ENCODE measurements around the gene SYT8.

The SYT8 gene

GRCh38 chr11:1832920-1833295 lies 1.9 kb upstream of the SYT8 start:
- DNase-seq (ENCODE audit: low read depth), result no peak
- TF ChIP-seq CTCF (IDR thresholded peaks at IDR 0.05; ENCODE audit: insufficient read depth, low read depth, low read length, missing control alignments), result no peak
- no peak overlapping the region for H3K4me3 ChIP-seq (ENCODE audit: low read depth, low read length)

- no peak for DNase-seq (ENCODE audit: low read depth)
- TF ChIP-seq CTCF (IDR thresholded peaks at IDR 0.05; ENCODE audit: insufficient read depth, low read depth, low read length, missing control alignments), result no peak
- H3K4me3 ChIP-seq (ENCODE audit: low read depth, low read length), result no peak overlapping the region
These were observed 654 bp upstream of the SYT8 start for GRCh38 chr11:1834062-1834610.

- no peak for TF ChIP-seq CTCF (IDR thresholded peaks at IDR 0.05; ENCODE audit: insufficient read depth, low read depth, low read length, missing control alignments)
- no peak for DNase-seq (ENCODE audit: low read depth)
- H3K4me3 ChIP-seq (ENCODE audit: low read depth, low read length), result no peak overlapping the region
These were observed 851 bp downstream of the SYT8 start for GRCh38 chr11:1835671-1836010.

- no peak for TF ChIP-seq CTCF (IDR thresholded peaks at IDR 0.05; ENCODE audit: insufficient read depth, low read depth, low read length, missing control alignments)
- no peak for DNase-seq (ENCODE audit: low read depth)
- no peak overlapping the region for H3K4me3 ChIP-seq (ENCODE audit: low read depth, low read length)
These were observed 1.5 kb downstream of the SYT8 start for GRCh38 chr11:1836011-1836945.

- H3K4me3 ChIP-seq (ENCODE audit: low read depth, low read length), result no peak overlapping the region
- peak; percentile 95 for TF ChIP-seq CTCF (IDR thresholded peaks at IDR 0.05; ENCODE audit: insufficient read depth, low read depth, low read length, missing control alignments)
- DNase-seq (ENCODE audit: low read depth), result peak; percentile 89
These were observed 2.6 kb downstream of the SYT8 start for GRCh38 chr11:1837171-1838076.

- no peak overlapping the region for H3K4me3 ChIP-seq (ENCODE audit: low read depth, low read length)
- no peak for TF ChIP-seq CTCF (IDR thresholded peaks at IDR 0.05; ENCODE audit: insufficient read depth, low read depth, low read length, missing control alignments)
- no peak for DNase-seq (ENCODE audit: low read depth)
These were observed 3.3 kb downstream of the SYT8 start for GRCh38 chr11:1838077-1838425.

Data from GM12865 (cell line).